Stomach (tissue), 4 donors: ENCODE results near the gene WASF3.

Experiments
- CTCF ChIP-seq, 7 experiments: fragments of 450-650 bp in 4 of 7; fragments of 200-600 bp in 3 of 7; sonication (generic) in 3 of 7; IDR thresholded peaks; one replicate each; pipeline ENCODE4 v1.5.1; 2016 to 2019; ENCODE audit warnings: antibody characterized with exemption in 7 of 7, control low read depth in 2 of 7, mild to moderate bottlenecking in 1 of 7
- EP300 ChIP-seq: sonication (generic); formaldehyde crosslinking; IDR thresholded peaks from one replicate; pipeline ENCODE4 v1.6.1; 2017; ENCODE audit warnings: antibody characterized with exemption
- POLR2A ChIP-seq, 4 donors: fragments of 450-650 bp; IDR thresholded peaks; one replicate each; pipeline ENCODE4 v1.6.1; 2016; ENCODE audit warnings: antibody characterized with exemption in 4 of 4, control low read depth in 2 of 4, mild to moderate bottlenecking in 1 of 4, moderate library complexity in 1 of 4

- TF ChIP-seq CTCF (IDR thresholded peaks at IDR 0.05) = no peak
- no peak for TF ChIP-seq EP300
- TF ChIP-seq POLR2A (IDR thresholded peaks at IDR 0.05) = no peak
Observed at GRCh38 chr13:26529441-26529840, 28.0 kb upstream of the WASF3 start.
